H1 (cell line): ENCODE data around the gene FKBP1A. TPM values are rescaled to one million over a fixed set of nuclear protein-coding genes. Genes with fewer than 3 reads are reported as not detected.

ENCODE experiments used
- CTCF ChIA-PET: fragments of 300-600 bp; sonication (Branson Sonifier 250); formaldehyde crosslinking; loops from one replicate; lab custom pipeline; 2021; ENCODE audit not compliant: partially characterized antibody; lab: Charles Lee
- POLR2A ChIA-PET: fragments of 300-600 bp; sonication (Branson Sonifier 250); formaldehyde crosslinking; loops from one replicate; lab custom pipeline; 2021; ENCODE audit warnings: inconsistent platforms; ENCODE audit not compliant: partially characterized antibody; lab: Charles Lee
- DNase-seq, 2 experiments: peaks; one replicate each; pipeline versions ENCODE4 v3.0.0 to v3.0.0-alpha.2; 2010 to 2022; ENCODE audit warnings: low spot score in 2 of 2, low read depth in 1 of 2, mixed read lengths in 1 of 2
- FAIRE-seq: peaks from 2 replicates; lab custom pipeline; 2011; peaks lifted over from hg19 to GRCh38; lab: Jason Lieb, UNC
- H2AFZ ChIP-seq: 2 replicates; pipeline ENCODE4 v1.8.1; 2012; ENCODE audit warnings: low read length, inconsistent platforms
- H2AK5ac ChIP-seq: 2 replicates; pipeline ENCODE4 v1.6.1; 2013; ENCODE audit warnings: low read depth, low read length
- H2BK120ac ChIP-seq: replicated peaks from 2 replicates; pipeline ENCODE3; 2013; ENCODE audit warnings: low read depth, low read length, inconsistent platforms
- H2BK12ac ChIP-seq: 2 replicates; pipeline ENCODE4 v1.6.1; 2013; ENCODE audit warnings: low read depth, low read length
- H2BK15ac ChIP-seq: 2 replicates; pipeline ENCODE4 v1.6.1; 2013; ENCODE audit warnings: low read length
- H2BK20ac ChIP-seq: 2 replicates; pipeline ENCODE4 v1.6.1; 2013; ENCODE audit warnings: low read length
- H2BK5ac ChIP-seq: 2 replicates; pipeline ENCODE4 v1.6.1; 2013; ENCODE audit warnings: low read depth, low read length
- H3K14ac ChIP-seq: 2 replicates; pipeline ENCODE4 v1.6.1; 2013; ENCODE audit warnings: inconsistent platforms; ENCODE audit not compliant: insufficient read length
- H3K18ac ChIP-seq: 2 replicates; pipeline ENCODE4 v1.6.1; 2013; ENCODE audit warnings: low read length; ENCODE audit errors: extremely low read depth
- H3K23ac ChIP-seq: 2 replicates; pipeline ENCODE4 v1.6.1; 2013; ENCODE audit warnings: inconsistent platforms; ENCODE audit not compliant: insufficient read length
- H3K23me2 ChIP-seq: 2 replicates; pipeline ENCODE4 v1.6.1; 2013; ENCODE audit warnings: low read depth, low read length
- H3K27ac ChIP-seq: 2 replicates; pipeline ENCODE4 v1.6.1; 2011; ENCODE audit warnings: low read depth, low read length, inconsistent platforms
- H3K27me3 ChIP-seq, 4 experiments: replicated peaks in 1 of 4; 1 replicate in 1 of 4; 2 replicates in 3 of 4; pipeline versions ENCODE4 v1.6.1 to v1.8.1; 2011 to 2013; ENCODE audit warnings: low read length in 3 of 4, mild to moderate bottlenecking in 3 of 4, inconsistent platforms in 2 of 4, mixed read lengths in 2 of 4, moderate library complexity in 1 of 4; ENCODE audit not compliant: control insufficient read depth in 3 of 4, insufficient read depth in 3 of 4; ENCODE audit errors: extremely low read depth in 1 of 4
- H3K36me3 ChIP-seq, 4 experiments: 2 replicates each; pipeline versions ENCODE4 v1.6.1 to v1.8.1; 2011 to 2013; ENCODE audit warnings: mild to moderate bottlenecking in 4 of 4, low read length in 3 of 4, moderate library complexity in 2 of 4, control low read depth in 1 of 4, inconsistent platforms in 1 of 4; ENCODE audit not compliant: insufficient read depth in 4 of 4, control insufficient read depth in 2 of 4
- H3K4ac ChIP-seq: replicated peaks from 2 replicates; pipeline ENCODE3; 2013; ENCODE audit warnings: low read length, low read depth, mixed read lengths, inconsistent platforms; ENCODE audit not compliant: insufficient read length
- H3K4me1 ChIP-seq, 4 experiments: replicated peaks in 1 of 4; 1 replicate in 1 of 4; 2 replicates in 3 of 4; pipeline versions ENCODE4 v1.6.1 to v1.8.1; 2011 to 2013; ENCODE audit warnings: low read length in 3 of 4, inconsistent platforms in 2 of 4, mixed read lengths in 1 of 4; ENCODE audit not compliant: insufficient read depth in 4 of 4, control insufficient read depth in 3 of 4
- H3K4me2 ChIP-seq, 2 experiments: 2 replicates each; pipeline versions ENCODE4 v1.6.1 to v1.8.1; 2011 to 2013; ENCODE audit warnings: low read depth in 2 of 2, low read length in 2 of 2, control low read depth in 1 of 2, inconsistent platforms in 1 of 2, mild to moderate bottlenecking in 1 of 2; ENCODE audit not compliant: insufficient read depth in 1 of 2
- H3K4me3 ChIP-seq, 4 experiments: fragments of 200-600, 300-600 bp in 1 of 4; sonication (generic), shearing (Covaris generic), sonication (Bioruptor Twin) in 1 of 4; 2 replicates each; pipeline versions ENCODE4 v1.5.1 to v1.8.1; 2011 to 2016; ENCODE audit warnings: low read length in 4 of 4, low read depth in 3 of 4, control low read depth in 2 of 4, inconsistent platforms in 2 of 4, mild to moderate bottlenecking in 2 of 4, mixed read lengths in 1 of 4, moderate library complexity in 1 of 4; ENCODE audit not compliant: insufficient read depth in 2 of 4; ENCODE audit errors: extremely low read depth in 1 of 4
- H3K56ac ChIP-seq: replicated peaks from 2 replicates; pipeline ENCODE3; 2013; ENCODE audit warnings: low read depth, mild to moderate bottlenecking, mixed read lengths, low read length, inconsistent platforms; ENCODE audit not compliant: insufficient read length
- H3K79me1 ChIP-seq: 2 replicates; pipeline ENCODE4 v1.6.1; 2013; ENCODE audit warnings: low read depth, low read length, control low read depth
- H3K79me2 ChIP-seq, 2 experiments: 2 replicates each; pipeline versions ENCODE4 v1.6.1 to v1.8.1; 2012 to 2013; ENCODE audit warnings: low read length in 2 of 2, mild to moderate bottlenecking in 2 of 2, inconsistent platforms in 1 of 2; ENCODE audit not compliant: insufficient read depth in 2 of 2, control insufficient read depth in 1 of 2
- H3K9ac ChIP-seq, 4 experiments: replicated peaks in 1 of 4; 1 replicate in 1 of 4; 2 replicates in 3 of 4; pipeline versions ENCODE4 v1.6.1 to v1.8.1; 2011 to 2013; ENCODE audit warnings: low read depth in 3 of 4, low read length in 3 of 4, control low read depth in 2 of 4, mild to moderate bottlenecking in 2 of 4, moderate library complexity in 2 of 4, inconsistent platforms in 1 of 4; ENCODE audit errors: extremely low read depth in 1 of 4
- H3K9me3 ChIP-seq, 2 experiments: 2 replicates each; pipeline versions ENCODE4 v1.6.1 to v1.8.1; 2012 to 2013; ENCODE audit warnings: mild to moderate bottlenecking in 2 of 2, moderate library complexity in 2 of 2, control low read depth in 1 of 2, inconsistent platforms in 1 of 2, low read depth in 1 of 2, low read length in 1 of 2, mixed read lengths in 1 of 2; ENCODE audit not compliant: insufficient read depth in 2 of 2
- H4K20me1 ChIP-seq, 2 experiments: replicated peaks in 1 of 2; 2 replicates each; pipeline versions ENCODE3 to v1.8.1; 2011 to 2013; ENCODE audit warnings: inconsistent platforms in 2 of 2, low read length in 2 of 2, mild to moderate bottlenecking in 1 of 2; ENCODE audit not compliant: insufficient read depth in 2 of 2, control insufficient read depth in 1 of 2
- H4K5ac ChIP-seq: 2 replicates; pipeline ENCODE4 v1.6.1; 2013; ENCODE audit warnings: low read length, low read depth, mixed read lengths, inconsistent platforms; ENCODE audit not compliant: insufficient read length
- H4K8ac ChIP-seq: 2 replicates; pipeline ENCODE4 v1.8.0; 2013; ENCODE audit warnings: mild to moderate bottlenecking, moderate library complexity, low read length, inconsistent platforms; ENCODE audit not compliant: insufficient read depth; ENCODE audit errors: extremely low read depth
- H4K91ac ChIP-seq: replicated peaks from 2 replicates; pipeline ENCODE3; 2013; ENCODE audit warnings: low read length, mixed read lengths, inconsistent platforms; ENCODE audit not compliant: insufficient read length
- ASH2L ChIP-seq: fragments of 200-600, 300-600 bp; sonication (generic); IDR thresholded peaks from one replicate; pipeline ENCODE4 v1.7.1; 2017; ENCODE audit warnings: low read length
- CHD1 ChIP-seq: IDR thresholded peaks from 2 replicates; pipeline ENCODE4 v1.6.1; 2012; ENCODE audit warnings: low read depth, low read length, improper control_type of control experiment
- EGR1 ChIP-seq: IDR thresholded peaks from 2 replicates; pipeline ENCODE4 v1.6.1; 2011; ENCODE audit warnings: low read depth, low read length, borderline replicate concordance
- POU5F1 ChIP-seq: IDR thresholded peaks from 2 replicates; pipeline ENCODE4 v1.6.1; 2011; ENCODE audit warnings: low read depth, mild to moderate bottlenecking, low read length, moderate library complexity
- SIX5 ChIP-seq: IDR thresholded peaks from 2 replicates; pipeline ENCODE4 v1.6.1; 2011; ENCODE audit warnings: mild to moderate bottlenecking, low read depth, low read length
- SUZ12 ChIP-seq: fragments of 200-600 bp; sonication (generic); IDR thresholded peaks from 2 replicates; pipeline ENCODE4 v1.6.1; 2012; ENCODE audit warnings: mild to moderate bottlenecking, inconsistent platforms, low read length, moderate library complexity, mixed read lengths
- TBP ChIP-seq: IDR thresholded peaks from 2 replicates; pipeline ENCODE4 v1.6.1; 2011; ENCODE audit warnings: low read depth, low read length, improper control_type of control experiment
- TCF12 ChIP-seq: IDR thresholded peaks from 2 replicates; pipeline ENCODE4 v1.6.1; 2011; ENCODE audit warnings: low read depth, mild to moderate bottlenecking, low read length
- WGBS, 2 experiments: shearing (Covaris generic) in 1 of 2; methylation state at CpG; one replicate each; pipeline versions ENCODE4 v1.1.6 to v1.1.7; 2013 to 2015; ENCODE audit warnings: low lambda C conversion rate in 2 of 2, mixed read lengths in 2 of 2, inconsistent platforms in 1 of 2, low coverage in 1 of 2, missing lambda C conversion rate in 1 of 2; ENCODE audit not compliant: insufficient replicate concordance in 2 of 2, insufficient coverage in 1 of 2, insufficient read length in 1 of 2; ENCODE audit errors: extremely low coverage in 1 of 2, missing lambda C conversion rate in 1 of 2; 5-methylcytosine and 5-hydroxymethylcytosine counted together
- polyA plus RNA-seq, 7 experiments: library from polyadenylated mRNA; depleted of rRNA in 3 of 7; stranded (reverse) in 5 of 7; unstranded in 2 of 7; fragments of >200 nt in 5 of 7; fragments of 200-250 nt in 2 of 7; gene quantifications; 1 replicate in 5 of 7; 2 replicates in 1 of 7; 4 replicates in 1 of 7; pipeline versions ENCODE4 v1.2.1 to v1.2.3, GENCODE V29; 2011 to 2013; ENCODE audit warnings: missing spikeins in 2 of 7, mixed read lengths in 2 of 7
- total RNA-seq: library from RNA; stranded (reverse); fragmentation: NEBNext Ultra II Directional; extraction: Animal tissue kit (Norgen Biotek cat#: 25700); gene quantifications from 2 replicates; pipeline ENCODE4 v1.2.1, GENCODE V29; 2021
- TF ChIP-seq, protein P1 (sequence below): IDR thresholded peaks from 2 replicates; pipeline ENCODE4 v1.6.1; 2011; ENCODE audit warnings: low read length, improper control_type of control experiment

The FKBP1A gene
- total and polyA plus RNA-seq, 2 of the 8 experiments (the other 6 are each of a cell fraction or from before 2014, with no cell fraction given), result 250 to 685 TPM

DNA sequence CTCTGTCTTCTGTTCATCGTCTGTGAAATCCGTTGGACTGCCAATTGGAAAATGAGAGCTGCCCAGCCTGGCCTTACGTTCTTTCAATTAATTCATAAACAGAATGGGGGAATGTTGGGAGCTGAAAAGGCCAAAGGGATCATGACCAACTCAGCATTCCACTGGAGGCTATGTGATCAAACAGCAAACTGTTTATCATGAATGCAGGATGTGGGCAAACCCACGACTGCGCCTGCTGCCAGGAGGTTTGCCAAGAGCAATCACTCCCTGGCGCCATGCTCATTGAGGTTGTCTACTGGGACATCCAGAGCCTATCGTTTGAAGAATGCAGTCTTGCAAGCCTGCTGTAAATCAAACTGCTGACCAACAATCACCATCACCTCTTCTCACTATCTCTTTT, 9.3 kb upstream of the FKBP1A start:
- no peaks in the 10 kb centered on the region for H3K27me3 ChIP-seq
- no peak overlapping the region for H2BK120ac ChIP-seq
- H3K4me2 ChIP-seq, result no peak overlapping the region
- ChIA-PET POLR2A (interaction anchor here (1.7 kb wide), 1 partner anchor 9 kb away, joined by 5 read pairs; the partner anchor contains the start of gene FKBP1A), CTCF (interaction anchor here (1.0 to 3.1 kb wide), 5 partner anchors 15 to 90 kb away, joined by 3 to 15 read pairs (median 4); no protein-coding TSS in a partner anchor)
- H3K23ac ChIP-seq, result no peak overlapping the region
- no peak overlapping the region for H4K8ac ChIP-seq
- DNase-seq (no peak), FAIRE-seq (no peak)
- H3K14ac ChIP-seq, result no peak overlapping the region
- no peak overlapping the region for H2AK5ac ChIP-seq
- H2BK20ac ChIP-seq, result no peak overlapping the region
- H3K9ac ChIP-seq, result no peak overlapping the region
- H3K79me1 ChIP-seq, result no peaks in the 10 kb centered on the region
- H3K23me2 ChIP-seq, result no peaks in the 10 kb centered on the region
- H3K9me3 ChIP-seq, result no peaks in the 10 kb centered on the region
- 83% methylated on average over 7 of the region's 7 CpGs; no CpG with 5 or more reads in 1 of the 2 experiments for WGBS, 2 experiments
- no peaks in the 10 kb centered on the region for H3K79me2 ChIP-seq
- no peak overlapping the region for H3K4ac ChIP-seq
- no peak overlapping the region for H3K18ac ChIP-seq
- H4K5ac ChIP-seq, result no peak overlapping the region
- no peaks in the 10 kb centered on the region for H4K20me1 ChIP-seq
- TF ChIP-seq, protein P1, sequence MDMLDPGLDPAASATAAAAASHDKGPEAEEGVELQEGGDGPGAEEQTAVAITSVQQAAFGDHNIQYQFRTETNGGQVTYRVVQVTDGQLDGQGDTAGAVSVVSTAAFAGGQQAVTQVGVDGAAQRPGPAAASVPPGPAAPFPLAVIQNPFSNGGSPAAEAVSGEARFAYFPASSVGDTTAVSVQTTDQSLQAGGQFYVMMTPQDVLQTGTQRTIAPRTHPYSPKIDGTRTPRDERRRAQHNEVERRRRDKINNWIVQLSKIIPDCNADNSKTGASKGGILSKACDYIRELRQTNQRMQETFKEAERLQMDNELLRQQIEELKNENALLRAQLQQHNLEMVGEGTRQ, result no peak
- no peak for TF ChIP-seq SIX5
- no peak for TF ChIP-seq CHD1
- no peak for TF ChIP-seq ASH2L
- TF ChIP-seq TCF12, result no peak
- TF ChIP-seq EGR1, result no peak
- TF ChIP-seq TBP, result no peak
- no peak for TF ChIP-seq POU5F1
- TF ChIP-seq SUZ12, result no peak
- no peak overlapping the region for H3K27ac ChIP-seq
- H3K4me3 ChIP-seq, result no peak overlapping the region
- no peak overlapping the region for H2AFZ ChIP-seq
- H3K4me1 ChIP-seq, result no peaks in the 10 kb centered on the region
- no peak overlapping the region for H2BK15ac ChIP-seq
- no peak overlapping the region for H4K91ac ChIP-seq
- H2BK12ac ChIP-seq, result no peak overlapping the region
- H2BK5ac ChIP-seq, result no peak overlapping the region
- H3K36me3 ChIP-seq, result no peaks in the 10 kb centered on the region
- no peak overlapping the region for H3K56ac ChIP-seq
